ENCODE data around the gene TEX38. TPM values are rescaled to one million over a fixed set of nuclear protein-coding genes. Genes with fewer than 3 reads are reported as not detected.

The TEX38 gene
- total RNA-seq, 1 experiment from 2014 or later: 0.47 TPM

DNA sequence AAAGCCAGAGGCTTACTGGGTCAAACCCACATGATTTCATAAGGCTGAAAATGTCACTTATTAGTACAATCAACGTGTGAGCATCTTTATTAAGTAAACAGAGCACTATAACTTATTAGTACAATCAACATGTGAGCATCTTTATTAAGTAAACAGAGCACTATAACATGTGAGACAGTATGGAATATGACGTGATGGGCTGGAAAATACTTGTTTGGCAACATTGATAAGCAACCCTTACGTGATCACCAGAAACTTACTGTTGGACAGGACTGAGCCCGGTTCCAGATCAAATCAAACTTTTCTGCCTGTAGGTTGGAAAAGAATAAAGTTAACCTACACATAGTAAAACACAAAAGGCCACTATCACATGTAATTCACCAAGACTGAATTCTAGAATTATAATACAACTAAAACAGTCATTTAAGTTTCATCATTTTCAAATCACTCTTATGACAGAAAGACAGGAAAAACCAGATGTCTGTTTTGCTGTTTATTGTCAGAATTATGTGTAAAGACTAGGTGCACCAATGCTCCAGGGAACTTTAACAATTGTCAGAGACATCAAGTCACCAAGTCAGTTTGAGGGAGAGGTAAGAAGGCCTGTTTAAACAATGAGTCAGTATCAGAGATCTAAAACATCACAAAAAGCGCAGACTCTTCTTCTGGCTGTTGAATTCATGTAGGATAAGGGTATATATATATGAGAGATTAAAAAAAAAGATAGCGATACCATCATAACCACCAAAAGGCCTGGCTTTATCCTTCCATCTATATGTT is 19.1 kb upstream of the TEX38 start:
- no peaks in the 10 kb centered on the region for H4K20me1 ChIP-seq (ENCODE audit: insufficient read depth)
- H3K9me2 ChIP-seq (ENCODE audit: insufficient read depth): no peaks in the 10 kb centered on the region
- H3K4me1 ChIP-seq (ENCODE audit: control insufficient read depth in 1 of 2, insufficient read depth in 2 of 2, low read length in 2 of 2): no peaks in the 10 kb centered on the region
- no TSS peak for BruUV-seq (replicated peaks)
- H3K9me3 ChIP-seq (ENCODE audit: control insufficient read depth in 1 of 2, insufficient read depth in 1 of 2, low read depth in 1 of 2, low read length in 2 of 2): no peaks in the 10 kb centered on the region
- intact Hi-C loops (cut with micrococcal nuclease): no loop called here
- ChIA-PET RAD21 (ENCODE audit: low non-redundant PET in 1 of 2, low total read pairs in 2 of 2, uncharacterized antibody in 2 of 2, unreplicated experiment in 2 of 2) (no interaction called here), POLR2A (no interaction called here), CTCF (no interaction called here)
- H3K79me2 ChIP-seq (ENCODE audit: insufficient read depth, low read length): no peaks in the 10 kb centered on the region
- H3K4me2 ChIP-seq (ENCODE audit: low read length): no peak overlapping the region
- ATAC-seq (no peak), DNase-seq (ENCODE audit: low read depth, low spot score) (no peak)
- H3K9ac ChIP-seq (ENCODE audit: low read length): no peak overlapping the region
- no peaks in the 10 kb centered on the region for H3K27me3 ChIP-seq (ENCODE audit: insufficient read depth, low read length)
- no peak overlapping the region for H3K4me3 ChIP-seq (replicated peaks in 1 of 2; ENCODE audit: low read depth in 1 of 2, low read length in 2 of 2)
- no peak overlapping the region for H3K27ac ChIP-seq (ENCODE audit: low read depth, low read length)
- H3K36me3 ChIP-seq (ENCODE audit: control insufficient read depth in 1 of 2, insufficient read depth in 2 of 2, low read length in 2 of 2): peaks cover 5 to 27% of the 10 kb centered on the region in 2 experiments; a peak in 3 of 4 replicates
- H2AFZ ChIP-seq (ENCODE audit: low read depth, low read length, poor library complexity, severe bottlenecking): no peak overlapping the region
- TF ChIP-seq, protein P1, sequence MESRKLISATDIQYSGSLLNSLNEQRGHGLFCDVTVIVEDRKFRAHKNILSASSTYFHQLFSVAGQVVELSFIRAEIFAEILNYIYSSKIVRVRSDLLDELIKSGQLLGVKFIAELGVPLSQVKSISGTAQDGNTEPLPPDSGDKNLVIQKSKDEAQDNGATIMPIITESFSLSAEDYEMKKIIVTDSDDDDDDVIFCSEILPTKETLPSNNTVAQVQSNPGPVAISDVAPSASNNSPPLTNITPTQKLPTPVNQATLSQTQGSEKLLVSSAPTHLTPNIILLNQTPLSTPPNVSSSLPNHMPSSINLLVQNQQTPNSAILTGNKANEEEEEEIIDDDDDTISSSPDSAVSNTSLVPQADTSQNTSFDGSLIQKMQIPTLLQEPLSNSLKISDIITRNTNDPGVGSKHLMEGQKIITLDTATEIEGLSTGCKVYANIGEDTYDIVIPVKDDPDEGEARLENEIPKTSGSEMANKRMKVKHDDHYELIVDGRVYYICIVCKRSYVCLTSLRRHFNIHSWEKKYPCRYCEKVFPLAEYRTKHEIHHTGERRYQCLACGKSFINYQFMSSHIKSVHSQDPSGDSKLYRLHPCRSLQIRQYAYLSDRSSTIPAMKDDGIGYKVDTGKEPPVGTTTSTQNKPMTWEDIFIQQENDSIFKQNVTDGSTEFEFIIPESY (IDR thresholded peaks at IDR 0.05; ENCODE audit: extremely low read depth, insufficient replicate concordance, low read length): no peak
- no peak for TF ChIP-seq ZNF274 (IDR thresholded peaks at IDR 0.05; ENCODE audit: low read depth, low read length)
- TF ChIP-seq RAD21 (IDR thresholded peaks at IDR 0.05; ENCODE audit: low read depth): no peak
- TF ChIP-seq EZH2phosphoT487 (IDR thresholded peaks at IDR 0.05; ENCODE audit: borderline replicate concordance): no peak

DNA sequence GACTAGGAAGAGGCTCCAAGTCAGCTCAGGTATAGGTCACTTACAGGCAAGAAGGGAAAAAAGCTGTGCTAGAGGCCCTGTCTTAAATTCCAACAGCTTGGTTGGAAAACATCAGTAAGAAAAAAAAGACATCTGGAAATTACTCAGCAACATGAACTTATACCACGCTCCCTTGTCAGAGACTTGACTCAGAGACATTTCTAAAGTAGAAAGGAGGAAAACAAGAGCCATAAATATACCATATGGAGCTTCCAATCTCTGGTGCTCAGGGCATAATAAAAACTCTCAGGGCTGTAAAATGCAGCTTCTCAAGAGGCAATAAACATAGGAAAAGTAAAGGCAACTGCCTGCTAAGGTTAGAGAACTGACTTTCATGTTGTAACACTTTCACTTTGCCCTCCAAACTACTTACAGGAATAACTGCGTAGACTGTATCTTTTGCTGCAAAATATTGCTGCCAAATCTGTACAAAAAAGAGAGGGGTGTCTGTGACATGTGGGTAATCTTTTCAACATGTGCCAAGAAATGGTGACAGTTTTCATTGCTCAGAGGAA is 18.2 kb upstream of the TEX38 start:
- CTCF ChIA-PET: no interaction called here
- no peak overlapping the region for H3K4me2 ChIP-seq (ENCODE audit: low read length)
- POLR2A ChIA-PET: no interaction called here
- no peaks in the 10 kb centered on the region for H3K4me1 ChIP-seq (ENCODE audit: control insufficient read depth in 1 of 2, insufficient read depth in 2 of 2, low read length in 2 of 2)
- RAD21 ChIA-PET (ENCODE audit: low non-redundant PET in 1 of 2, low total read pairs in 2 of 2, uncharacterized antibody in 2 of 2, unreplicated experiment in 2 of 2): no interaction called here
- H4K20me1 ChIP-seq (ENCODE audit: insufficient read depth): no peaks in the 10 kb centered on the region
- no peaks in the 10 kb centered on the region for H3K79me2 ChIP-seq (ENCODE audit: insufficient read depth, low read length)
- no peaks in the 10 kb centered on the region for H3K27me3 ChIP-seq (ENCODE audit: insufficient read depth, low read length)
- intact Hi-C loops (cut with micrococcal nuclease): no loop called here
- H2AFZ ChIP-seq (ENCODE audit: low read depth, low read length, poor library complexity, severe bottlenecking): no peak overlapping the region
- ATAC-seq (no peak), DNase-seq (ENCODE audit: low read depth, low spot score) (no peak)
- peaks cover 13 to 27% of the 10 kb centered on the region in 2 experiments; a peak in 3 of 4 replicates for H3K36me3 ChIP-seq (ENCODE audit: control insufficient read depth in 1 of 2, insufficient read depth in 2 of 2, low read length in 2 of 2)
- no TSS peak for BruUV-seq (replicated peaks)
- TF ChIP-seq EZH2 (IDR thresholded peaks at IDR 0.05): no peak
- TF ChIP-seq, protein P1 (IDR thresholded peaks at IDR 0.05; ENCODE audit: extremely low read depth, insufficient replicate concordance, low read length): no peak
- no peak for TF ChIP-seq ELF1 (IDR thresholded peaks at IDR 0.05; ENCODE audit: borderline replicate concordance, low read depth)
- no peak for TF ChIP-seq SIN3A (IDR thresholded peaks at IDR 0.05; ENCODE audit: low read depth)
- no peak for TF ChIP-seq CEBPB (IDR thresholded peaks at IDR 0.05; ENCODE audit: low read depth)
- no peak for TF ChIP-seq YY1 (IDR thresholded peaks at IDR 0.05; ENCODE audit: extremely low read depth, insufficient replicate concordance, low read depth, low read length)
- TF ChIP-seq ZFX (IDR thresholded peaks at IDR 0.05): no peak
- TF ChIP-seq JUND (IDR thresholded peaks at IDR 0.05): no peak
- no peak for TF ChIP-seq SRF (IDR thresholded peaks at IDR 0.05; ENCODE audit: low read depth)
- TF ChIP-seq POLR2AphosphoS5 (IDR thresholded peaks at IDR 0.05; ENCODE audit: low read depth, low read length): no peak
- no peak for TF ChIP-seq EZH2phosphoT487 (IDR thresholded peaks at IDR 0.05; ENCODE audit: borderline replicate concordance)
- TF ChIP-seq, protein P2, sequence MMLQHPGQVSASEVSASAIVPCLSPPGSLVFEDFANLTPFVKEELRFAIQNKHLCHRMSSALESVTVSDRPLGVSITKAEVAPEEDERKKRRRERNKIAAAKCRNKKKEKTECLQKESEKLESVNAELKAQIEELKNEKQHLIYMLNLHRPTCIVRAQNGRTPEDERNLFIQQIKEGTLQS (IDR thresholded peaks at IDR 0.05): no peak
- no peak for TF ChIP-seq EGR1 (IDR thresholded peaks at IDR 0.05; ENCODE audit: low read depth)
- no peak for TF ChIP-seq POLR2A (IDR thresholded peaks at IDR 0.05; ENCODE audit: borderline replicate concordance, extremely low read depth, insufficient read depth, insufficient read length)
- H3K9ac ChIP-seq (ENCODE audit: low read length): no peak overlapping the region
- no peaks in the 10 kb centered on the region for H3K9me2 ChIP-seq (ENCODE audit: insufficient read depth)
- H3K4me3 ChIP-seq (replicated peaks in 1 of 2; ENCODE audit: low read depth in 1 of 2, low read length in 2 of 2): no peak overlapping the region
- no peak overlapping the region for H3K27ac ChIP-seq (ENCODE audit: low read depth, low read length)
- H3K9me3 ChIP-seq (ENCODE audit: control insufficient read depth in 1 of 2, insufficient read depth in 1 of 2, low read depth in 1 of 2, low read length in 2 of 2): no peaks in the 10 kb centered on the region
